Loucy (cell line): ENCODE results near the gene SCARF2.

Source experiments
- EZH2phosphoT487 ChIP-seq: fragments of 200-600 bp; IDR thresholded peaks from 2 replicates; pipeline ENCODE4 v1.6.1; 2018; ENCODE audit warnings: antibody characterized with exemption, mild to moderate bottlenecking, moderate library complexity, borderline replicate concordance
- TF ChIP-seq, protein P1 (sequence below): fragments of 200-600 bp; sonication (generic); conservative IDR thresholded peaks from 2 replicates; pipeline ENCODE4 v1.5.1; 2014; ENCODE audit warnings: mild to moderate bottlenecking, antibody characterized with exemption, low read length

- TF ChIP-seq, protein P1, sequence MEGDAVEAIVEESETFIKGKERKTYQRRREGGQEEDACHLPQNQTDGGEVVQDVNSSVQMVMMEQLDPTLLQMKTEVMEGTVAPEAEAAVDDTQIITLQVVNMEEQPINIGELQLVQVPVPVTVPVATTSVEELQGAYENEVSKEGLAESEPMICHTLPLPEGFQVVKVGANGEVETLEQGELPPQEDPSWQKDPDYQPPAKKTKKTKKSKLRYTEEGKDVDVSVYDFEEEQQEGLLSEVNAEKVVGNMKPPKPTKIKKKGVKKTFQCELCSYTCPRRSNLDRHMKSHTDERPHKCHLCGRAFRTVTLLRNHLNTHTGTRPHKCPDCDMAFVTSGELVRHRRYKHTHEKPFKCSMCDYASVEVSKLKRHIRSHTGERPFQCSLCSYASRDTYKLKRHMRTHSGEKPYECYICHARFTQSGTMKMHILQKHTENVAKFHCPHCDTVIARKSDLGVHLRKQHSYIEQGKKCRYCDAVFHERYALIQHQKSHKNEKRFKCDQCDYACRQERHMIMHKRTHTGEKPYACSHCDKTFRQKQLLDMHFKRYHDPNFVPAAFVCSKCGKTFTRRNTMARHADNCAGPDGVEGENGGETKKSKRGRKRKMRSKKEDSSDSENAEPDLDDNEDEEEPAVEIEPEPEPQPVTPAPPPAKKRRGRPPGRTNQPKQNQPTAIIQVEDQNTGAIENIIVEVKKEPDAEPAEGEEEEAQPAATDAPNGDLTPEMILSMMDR = no peak
- no peak for TF ChIP-seq EZH2phosphoT487
Measured at GRCh38 chr22:20486229-20486628, 48.6 kb upstream of the SCARF2 start.
